Right renal cortex interstitium (tissue), 3 donors: ENCODE measurements around the gene C12orf75. TPM values are rescaled to one million over a fixed set of nuclear protein-coding genes. Genes with fewer than 3 reads are reported as not detected.
"Not testable (repeated sequence)": the region's sequence is repeated elsewhere in the genome, so short reads cannot be mapped to it uniquely, and the experiment has no call there.

ENCODE experiments used
- DNase-seq, 3 donors: peaks; one replicate each; pipeline ENCODE4 v3.0.0-alpha.2; 2013; ENCODE audit warnings: low read depth in 3 of 3, low spot score in 2 of 3
- polyA plus RNA-seq, 3 donors: library from polyadenylated mRNA; unstranded; fragments of 120-200 nt; gene quantifications; one replicate each; pipeline ENCODE4 v1.2.1, GENCODE V29; 2013; ENCODE audit not compliant: insufficient read length in 3 of 3

The C12orf75 gene
- polyA plus RNA-seq, 3 donors = 83.4 to 91.1 (median 88.2) TPM

- DNase-seq = no peak
Measured at GRCh38 chr12:105368047-105368646, 37.7 kb downstream of the C12orf75 start.

- no peak for DNase-seq
Measured at GRCh38 chr12:105369014-105369413, 38.5 kb downstream of the C12orf75 start.

- no peak for DNase-seq
Measured at GRCh38 chr12:105374303-105374702, 43.8 kb downstream of the C12orf75 start.

- no peak for DNase-seq
Measured at GRCh38 chr12:105377077-105377476, 46.6 kb downstream of the C12orf75 start.

GRCh38 chr12:105378911-105379310 is 48.4 kb downstream of the C12orf75 start:
- no peak for DNase-seq

- DNase-seq = peak in 2 of 3 donors; percentile 48 to 72
Measured at GRCh38 chr12:105382771-105383622, 52.5 kb downstream of the C12orf75 start.

- no peak for DNase-seq
Measured at GRCh38 chr12:105384220-105384619, 53.7 kb downstream of the C12orf75 start.

- DNase-seq = no peak
Measured at GRCh38 chr12:105384916-105385535, 54.5 kb downstream of the C12orf75 start.

GRCh38 chr12:105386431-105386830 is 55.9 kb downstream of the C12orf75 start:
- DNase-seq = no peak

GRCh38 chr12:105391231-105391630 is 60.7 kb downstream of the C12orf75 start:
- DNase-seq = no peak

- DNase-seq = no peak
Measured at GRCh38 chr12:105393587-105393986, 63.1 kb downstream of the C12orf75 start.

GRCh38 chr12:105396024-105396423 is 65.5 kb downstream of the C12orf75 start:
- DNase-seq = no peak

- no peak for DNase-seq
Measured at GRCh38 chr12:105396983-105397382, 66.5 kb downstream of the C12orf75 start.

- DNase-seq = no peak
Measured at GRCh38 chr12:105398930-105399329, 68.4 kb downstream of the C12orf75 start.

- no peak for DNase-seq
Measured at GRCh38 chr12:105399428-105400081, 69.1 kb downstream of the C12orf75 start.

GRCh38 chr12:105400227-105400626 is 69.7 kb downstream of the C12orf75 start:
- DNase-seq = no peak

- no peak for DNase-seq
Measured at GRCh38 chr12:105401198-105401597, 70.7 kb downstream of the C12orf75 start.

- no peak for DNase-seq
Measured at GRCh38 chr12:105402366-105402765, 71.9 kb downstream of the C12orf75 start.

GRCh38 chr12:105403095-105403494 is 72.6 kb downstream of the C12orf75 start:
- no peak for DNase-seq

GRCh38 chr12:105404134-105404533 is 73.6 kb downstream of the C12orf75 start:
- DNase-seq = not testable (repeated sequence)

GRCh38 chr12:105406497-105406896 is 76.0 kb downstream of the C12orf75 start:
- DNase-seq = no peak
